Glutamatergic neuron (in vitro differentiated cells): Measurements from ENCODE around the gene SNX1. TPM values are rescaled to one million over a fixed set of nuclear protein-coding genes. Genes with fewer than 3 reads are reported as not detected.

Experiments
- DNase-seq: peaks from one replicate; pipeline ENCODE4 v3.0.0; 2022
- H3K27ac Mint-ChIP-seq: one replicate; pipeline ENCODE4 v1.8.0; 2020; ENCODE audit warnings: mild to moderate bottlenecking, mixed read lengths, inconsistent platforms; ENCODE audit not compliant: unreplicated experiment
- H3K27me3 Mint-ChIP-seq: one replicate; pipeline ENCODE4 v1.8.0; 2020; ENCODE audit warnings: mild to moderate bottlenecking, moderate library complexity, mixed read lengths, inconsistent platforms; ENCODE audit not compliant: unreplicated experiment
- H3K36me3 Mint-ChIP-seq: one replicate; pipeline ENCODE4 v1.8.0; 2020; ENCODE audit warnings: mild to moderate bottlenecking, mixed read lengths, inconsistent platforms; ENCODE audit not compliant: unreplicated experiment
- H3K4me1 Mint-ChIP-seq: one replicate; pipeline ENCODE4 v1.8.0; 2020; ENCODE audit warnings: mild to moderate bottlenecking, low read depth, mixed read lengths, inconsistent platforms; ENCODE audit not compliant: unreplicated experiment
- H3K4me3 Mint-ChIP-seq: one replicate; pipeline ENCODE4 v1.8.0; 2020; ENCODE audit warnings: mild to moderate bottlenecking, mixed read lengths, inconsistent platforms; ENCODE audit not compliant: unreplicated experiment
- H3K9me3 Mint-ChIP-seq: one replicate; pipeline ENCODE4 v1.8.0; 2020; ENCODE audit warnings: mild to moderate bottlenecking, moderate library complexity, mixed read lengths, inconsistent platforms; ENCODE audit not compliant: unreplicated experiment
- CTCF ChIP-seq: fragments of 200-600 bp; sonication (generic); IDR thresholded peaks from one replicate; pipeline ENCODE4 v1.5.0; 2021; ENCODE audit not compliant: partially characterized antibody, unreplicated experiment
- total RNA-seq: library from RNA; stranded (reverse); fragmentation: NEBNext Ultra II Directional; extraction: Animal tissue kit (Norgen Biotek cat#: 25700); gene quantifications from one replicate; pipeline ENCODE4 v1.2.1, GENCODE V29; 2021; ENCODE audit not compliant: unreplicated experiment

SNX1 gene
- total RNA-seq, 1 donor from 2014 or later = 71.4 TPM

DNA sequence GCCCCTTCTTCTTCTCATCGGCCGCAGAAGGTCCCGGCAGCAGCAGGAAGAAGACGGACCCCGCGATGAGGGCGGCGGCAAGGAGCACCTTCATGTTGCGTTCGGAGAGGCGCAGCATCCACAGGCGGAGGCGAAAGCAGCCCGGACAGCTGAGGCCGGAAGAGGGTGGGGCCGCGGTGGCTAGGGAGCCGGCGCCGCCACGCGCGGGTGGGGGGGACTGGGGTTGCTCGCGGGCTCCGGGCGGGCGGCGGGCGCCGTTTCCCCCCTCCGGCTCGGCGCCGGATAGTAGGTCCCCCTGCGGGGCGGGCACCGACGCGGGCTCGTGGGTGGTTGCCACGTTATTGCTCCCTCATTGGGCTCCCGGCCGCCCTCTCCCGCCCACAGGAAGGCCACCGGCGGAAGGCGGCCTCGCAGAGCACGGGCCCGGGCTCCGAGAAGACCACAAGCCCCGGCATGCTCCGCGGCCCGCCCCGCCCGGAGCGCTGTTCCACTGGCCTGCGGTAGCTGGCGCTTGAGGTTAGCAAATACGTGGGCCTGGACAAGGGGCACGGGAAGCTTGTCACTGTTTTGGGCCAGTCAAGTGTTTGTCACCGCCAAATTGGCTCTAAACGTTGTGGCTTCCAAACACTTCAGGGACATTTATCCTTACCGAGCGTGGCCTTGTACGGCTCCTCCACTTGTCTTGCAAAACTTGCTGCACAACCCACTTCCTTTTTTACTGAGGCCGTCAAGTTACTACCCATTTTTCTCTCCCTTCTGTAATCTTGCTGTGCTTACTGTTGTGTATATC lies 67.3 kb downstream of the SNX1 start, which contains the start of gene PPIB:
Gene PPIB (minus strand): TSS at position 154 of the 790 bp plus-strand sequence. CDS start 36 bp downstream, at position 118.
- Mint-ChIP-seq H3K4me3 (peak within 1 kb of the TSS; percentile 94), H3K4me1 (peaks cover 28% of the 10 kb centered on the region), H3K27ac (peak within 1 kb of the TSS; percentile 88), H3K9me3 (peaks cover 18% of the 10 kb centered on the region), H3K36me3 (peaks cover 4% of the 10 kb centered on the region), H3K27me3 (peaks cover 5% of the 10 kb centered on the region)
- TF ChIP-seq CTCF = no peak
- peak; percentile 96 for DNase-seq

- TF ChIP-seq CTCF = no peak
- H3K27me3 Mint-ChIP-seq = peaks cover 5% of the 10 kb centered on the region
- no peak for DNase-seq
- H3K4me1 Mint-ChIP-seq = peaks cover 24% of the 10 kb centered on the region
- H3K4me3 Mint-ChIP-seq = peak overlapping the region; percentile 88
- H3K36me3 Mint-ChIP-seq = peaks cover under 1% of the 10 kb centered on the region
- peak overlapping the region; percentile 76 for H3K27ac Mint-ChIP-seq
- peaks cover 14% of the 10 kb centered on the region for H3K9me3 Mint-ChIP-seq
Observed at GRCh38 chr15:64163659-64164362, 68.0 kb downstream of the SNX1 start.

- H3K4me3 Mint-ChIP-seq = peak overlapping the region; percentile 59
- H3K36me3 Mint-ChIP-seq = no peaks in the 10 kb centered on the region
- H3K27me3 Mint-ChIP-seq = peaks cover 5% of the 10 kb centered on the region
- DNase-seq = no peak
- no peak for TF ChIP-seq CTCF
- peaks cover 14% of the 10 kb centered on the region for H3K9me3 Mint-ChIP-seq
- no peak overlapping the region for H3K27ac Mint-ChIP-seq
- peaks cover 23% of the 10 kb centered on the region for H3K4me1 Mint-ChIP-seq
Observed at GRCh38 chr15:64164436-64164835, 68.7 kb downstream of the SNX1 start.

DNA sequence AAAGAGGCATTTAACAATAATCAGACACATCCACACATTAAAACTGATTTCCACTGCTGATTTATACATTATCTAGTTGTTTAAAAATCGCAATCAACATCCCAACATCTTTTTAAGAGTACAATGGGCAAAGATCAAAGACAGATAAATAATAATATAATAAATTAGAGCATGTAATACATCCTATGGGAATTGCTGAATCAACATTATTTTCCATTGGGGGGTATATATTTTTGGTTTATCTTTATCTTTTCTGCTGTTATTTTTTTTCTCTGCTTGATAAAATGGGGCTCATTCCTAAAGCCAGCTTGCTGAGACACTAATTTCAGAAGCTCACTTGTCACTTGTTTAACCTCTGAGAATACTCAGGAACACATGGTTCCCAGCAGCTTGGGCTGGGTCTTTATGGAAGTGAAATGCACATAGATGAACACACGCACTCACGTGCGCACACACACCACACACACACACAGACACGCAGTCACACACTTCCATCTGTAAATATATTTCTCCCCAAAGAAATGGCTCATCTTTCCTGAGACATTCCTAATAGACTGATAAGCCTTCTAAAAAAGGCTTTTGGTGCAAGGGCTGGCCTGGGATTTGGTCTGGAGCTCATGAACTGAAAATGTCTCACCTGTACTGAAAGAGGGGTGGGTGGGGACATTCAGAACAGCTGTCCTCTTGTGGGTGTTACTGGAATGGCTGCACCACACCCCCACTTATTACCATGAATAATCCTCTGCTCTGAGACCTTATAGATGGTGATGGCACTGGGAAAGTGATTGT lies 70.5 kb downstream of the SNX1 start:
- H3K36me3 Mint-ChIP-seq = peaks cover 4% of the 10 kb centered on the region
- H3K27me3 Mint-ChIP-seq = peaks cover 5% of the 10 kb centered on the region
- no peak for DNase-seq
- peaks cover 13% of the 10 kb centered on the region for H3K9me3 Mint-ChIP-seq
- no peak overlapping the region for H3K4me3 Mint-ChIP-seq
- H3K27ac Mint-ChIP-seq = no peak overlapping the region
- peaks cover 22% of the 10 kb centered on the region for H3K4me1 Mint-ChIP-seq
- no peak for TF ChIP-seq CTCF
